Fibroblast of pulmonary artery (primary cell): ENCODE data around the gene MROH2A.

Experiments used
- DNase-seq: peaks from one replicate; pipeline ENCODE4 v3.0.0-alpha.2; 2010; ENCODE audit warnings: low read depth
- H3K4me3 ChIP-seq: replicated peaks from 2 replicates; pipeline ENCODE4 v1.5.1; 2011; ENCODE audit warnings: low read depth, mild to moderate bottlenecking, control low read depth, low read length, moderate library complexity
- TF ChIP-seq, protein P1 (sequence below): IDR thresholded peaks from 2 replicates; pipeline ENCODE4 v1.5.1; 2011; ENCODE audit warnings: mild to moderate bottlenecking, control low read depth, low read length, inconsistent platforms; ENCODE audit errors: missing control alignments

The MROH2A gene

DNA sequence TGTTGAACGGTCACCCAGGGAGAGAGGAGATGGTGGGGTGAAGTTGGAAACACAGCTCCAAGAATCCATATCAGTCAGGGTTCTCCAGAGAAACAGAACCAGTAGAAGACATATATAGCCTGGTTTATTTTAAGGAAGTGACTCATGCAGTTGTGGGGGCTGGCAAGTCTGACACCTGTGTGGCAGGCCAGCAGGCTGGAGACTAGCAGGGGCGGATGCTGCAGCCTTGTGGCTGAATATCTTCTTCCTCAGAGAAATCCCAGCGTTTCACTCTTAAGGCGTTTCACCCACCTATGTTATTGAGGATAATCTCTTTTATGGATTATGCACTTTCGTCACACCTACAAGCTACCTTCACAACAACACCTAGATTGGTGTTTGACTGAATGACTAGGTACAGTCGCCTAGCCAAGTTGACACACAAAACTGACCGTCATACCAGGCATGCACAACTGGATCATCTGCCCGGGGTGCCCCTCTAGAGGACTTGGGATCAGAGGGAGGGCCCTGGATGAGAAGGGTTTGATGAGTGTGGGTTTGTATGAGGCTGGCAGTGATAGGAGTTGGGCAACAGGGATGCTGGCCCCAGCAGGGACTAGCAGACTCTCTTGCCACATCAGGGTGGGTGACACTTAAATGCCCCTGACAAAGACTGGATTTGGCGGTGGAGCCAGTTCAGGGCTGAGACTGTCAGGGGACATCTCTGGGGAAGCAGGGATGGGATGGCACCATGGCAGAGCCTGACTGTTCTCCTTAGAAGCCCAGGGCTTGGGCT lies 23.4 kb downstream of the MROH2A start:
- TF ChIP-seq, protein P1, sequence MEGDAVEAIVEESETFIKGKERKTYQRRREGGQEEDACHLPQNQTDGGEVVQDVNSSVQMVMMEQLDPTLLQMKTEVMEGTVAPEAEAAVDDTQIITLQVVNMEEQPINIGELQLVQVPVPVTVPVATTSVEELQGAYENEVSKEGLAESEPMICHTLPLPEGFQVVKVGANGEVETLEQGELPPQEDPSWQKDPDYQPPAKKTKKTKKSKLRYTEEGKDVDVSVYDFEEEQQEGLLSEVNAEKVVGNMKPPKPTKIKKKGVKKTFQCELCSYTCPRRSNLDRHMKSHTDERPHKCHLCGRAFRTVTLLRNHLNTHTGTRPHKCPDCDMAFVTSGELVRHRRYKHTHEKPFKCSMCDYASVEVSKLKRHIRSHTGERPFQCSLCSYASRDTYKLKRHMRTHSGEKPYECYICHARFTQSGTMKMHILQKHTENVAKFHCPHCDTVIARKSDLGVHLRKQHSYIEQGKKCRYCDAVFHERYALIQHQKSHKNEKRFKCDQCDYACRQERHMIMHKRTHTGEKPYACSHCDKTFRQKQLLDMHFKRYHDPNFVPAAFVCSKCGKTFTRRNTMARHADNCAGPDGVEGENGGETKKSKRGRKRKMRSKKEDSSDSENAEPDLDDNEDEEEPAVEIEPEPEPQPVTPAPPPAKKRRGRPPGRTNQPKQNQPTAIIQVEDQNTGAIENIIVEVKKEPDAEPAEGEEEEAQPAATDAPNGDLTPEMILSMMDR: no peak
- peak; percentile 24 for DNase-seq
- no peak overlapping the region for H3K4me3 ChIP-seq

DNA sequence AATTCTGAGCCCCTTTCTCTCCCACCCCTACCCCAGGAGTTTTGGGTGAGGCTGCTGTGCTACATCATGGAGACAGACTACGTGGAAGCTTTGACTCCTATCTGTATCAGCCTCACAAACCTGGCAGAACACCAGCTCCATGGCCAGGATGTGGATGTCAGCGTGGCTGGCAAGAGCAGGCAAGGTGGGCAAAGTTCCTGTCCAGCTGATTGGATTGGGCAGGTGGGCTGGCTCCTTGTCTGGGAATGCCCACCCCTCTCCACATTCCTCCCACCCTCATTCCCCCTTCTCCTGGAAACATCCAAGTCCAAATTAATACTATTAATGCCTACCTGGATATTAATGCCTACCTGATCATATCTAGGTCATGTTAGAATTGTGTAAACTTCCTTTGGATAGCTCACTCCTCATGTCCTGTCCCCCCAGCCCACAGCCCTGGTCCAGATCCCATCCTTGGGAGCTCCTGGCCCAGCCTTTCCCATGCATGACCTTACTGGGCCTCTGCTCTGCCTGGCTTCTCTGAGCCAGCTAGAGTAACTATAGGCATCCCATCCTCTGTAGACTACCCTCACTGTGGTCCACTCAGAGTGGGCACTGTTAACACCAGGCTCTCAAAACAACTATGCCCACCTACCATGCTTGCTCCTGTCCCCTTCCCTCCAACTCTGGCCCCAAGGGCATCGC lies 24.1 kb downstream of the MROH2A start:
- H3K4me3 ChIP-seq: no peak overlapping the region
- TF ChIP-seq, protein P1: no peak
- DNase-seq: no peak

DNA sequence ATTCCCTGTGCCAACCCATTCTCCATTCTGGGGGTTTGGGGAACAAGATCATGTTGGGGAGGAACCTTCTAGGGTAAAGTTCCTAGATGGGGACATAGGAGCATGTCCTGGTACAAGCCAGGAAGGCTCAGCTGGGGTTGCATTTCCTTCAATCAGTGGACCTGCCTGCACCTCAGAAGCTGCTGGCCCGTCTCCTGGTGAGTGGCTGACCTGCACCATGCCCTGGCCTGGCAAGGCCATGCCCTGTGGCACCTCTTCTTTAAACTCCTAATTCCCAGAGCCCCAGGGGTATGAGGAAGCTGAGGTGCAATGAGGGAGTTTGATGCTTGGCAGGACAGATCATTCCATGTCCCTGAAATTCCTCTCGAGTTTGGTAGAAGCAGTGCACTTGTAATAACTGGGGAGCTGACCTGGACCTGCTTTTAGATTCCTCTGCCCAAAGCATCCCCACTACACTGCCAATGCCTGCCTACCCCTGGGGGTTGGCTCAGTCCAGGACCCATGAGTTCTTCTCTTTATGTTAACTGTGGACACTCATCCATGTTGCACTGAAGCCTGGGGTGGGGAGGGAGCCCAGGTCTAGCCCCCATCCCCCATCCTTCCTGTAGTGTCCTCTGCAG lies 25.3 kb downstream of the MROH2A start:
- DNase-seq: no peak
- TF ChIP-seq, protein P1: no peak
- no peak overlapping the region for H3K4me3 ChIP-seq

DNA sequence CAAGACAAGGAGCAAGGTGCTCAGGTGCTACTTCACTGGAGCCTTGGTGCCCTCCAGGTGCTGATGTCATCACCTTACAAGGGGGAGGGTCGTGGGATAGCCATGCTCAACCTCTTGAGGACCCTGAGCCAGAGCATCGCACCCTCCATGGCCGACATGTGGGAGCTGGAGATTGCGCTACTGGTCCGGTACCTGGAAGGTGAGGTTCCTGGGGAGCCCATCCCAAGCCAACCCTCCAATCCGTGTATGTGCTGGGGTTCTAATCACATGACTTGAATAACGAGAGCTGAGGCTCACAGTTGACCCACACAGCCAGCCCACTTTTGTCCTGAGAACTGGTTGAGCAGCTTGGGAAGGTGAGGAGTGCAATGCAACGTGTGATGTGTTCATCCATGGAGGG lies 25.9 kb downstream of the MROH2A start:
- no peak overlapping the region for H3K4me3 ChIP-seq
- no peak for DNase-seq
- TF ChIP-seq, protein P1: no peak

DNA sequence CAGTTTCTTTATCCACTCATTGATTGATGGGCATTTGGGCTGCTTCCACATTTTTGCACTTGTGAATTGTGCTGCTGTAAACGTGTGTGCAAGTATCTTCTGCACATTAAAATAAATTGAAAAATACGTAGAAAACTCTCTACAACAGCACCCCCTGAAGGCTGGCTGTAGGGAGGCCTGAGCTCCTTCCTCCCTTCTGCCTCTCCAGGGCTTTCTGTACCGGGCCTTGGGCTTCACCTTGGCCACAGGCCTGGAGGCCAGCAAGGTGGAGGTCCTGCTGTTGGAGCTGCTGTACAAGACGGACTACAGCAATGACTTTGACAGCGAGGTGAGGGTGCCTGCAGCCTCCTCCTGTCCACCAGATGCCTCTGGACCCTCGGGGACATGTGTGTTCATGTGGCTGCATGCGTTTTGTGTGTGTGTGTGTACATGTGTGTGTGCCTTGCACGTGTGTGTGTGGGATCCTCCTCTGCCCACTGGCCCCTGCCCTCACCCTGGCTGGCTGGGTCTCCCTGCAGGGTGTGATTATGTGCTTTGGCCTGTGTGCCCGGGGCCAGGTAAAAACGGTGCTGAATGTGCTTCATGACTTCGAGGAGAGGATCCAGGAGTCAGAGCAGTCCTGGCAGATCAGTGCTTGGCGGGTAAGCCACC lies 29.2 kb downstream of the MROH2A start:
- TF ChIP-seq, protein P1: no peak
- DNase-seq: no peak
- H3K4me3 ChIP-seq: no peak overlapping the region

DNA sequence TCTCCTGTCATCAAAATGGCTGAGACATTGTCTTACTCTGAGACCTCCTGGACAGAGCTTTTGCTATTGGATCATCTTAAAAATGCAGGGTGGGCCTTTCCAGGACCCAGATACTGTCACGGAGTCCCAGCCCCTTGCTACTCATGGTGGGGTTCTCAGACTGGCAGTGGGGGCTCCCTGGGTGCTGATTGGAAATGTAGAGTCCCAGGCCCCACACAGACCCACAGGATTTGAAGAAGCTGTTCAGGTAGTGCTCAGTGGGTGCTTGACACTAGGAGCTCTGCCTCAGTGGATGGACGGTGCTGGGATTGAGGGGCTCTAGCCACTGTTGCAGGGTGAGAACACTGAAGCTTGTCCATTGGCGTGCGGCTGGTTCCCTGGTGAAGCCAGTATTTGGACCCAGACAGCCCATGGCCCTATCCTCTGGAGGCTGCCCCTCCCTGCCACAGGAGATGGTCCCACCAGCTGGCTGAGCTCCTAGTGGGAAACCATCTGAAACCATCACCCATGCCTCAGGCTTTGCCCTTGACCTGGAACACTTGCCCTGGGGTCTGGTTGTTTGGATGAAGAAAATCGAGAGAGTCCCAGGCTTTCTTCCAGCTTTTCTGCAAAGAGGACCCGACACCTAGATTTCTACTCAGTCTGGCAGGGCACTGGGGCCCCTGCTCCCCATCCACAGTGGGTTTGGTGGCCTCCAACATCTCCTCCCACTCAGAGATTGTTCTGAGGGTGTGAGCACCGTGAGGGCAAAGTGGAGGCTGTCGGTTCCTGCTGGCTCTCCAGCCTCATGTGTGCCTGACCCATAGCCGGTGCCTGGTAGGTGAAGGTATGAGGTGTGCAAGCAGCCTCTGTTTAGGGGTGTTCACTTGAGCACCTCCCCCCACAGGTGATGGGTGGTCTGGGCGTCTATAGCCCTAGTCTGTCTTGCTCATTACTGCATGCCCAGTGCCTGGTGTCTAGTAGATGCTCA lies 30.1 kb downstream of the MROH2A start:
- TF ChIP-seq, protein P1: no peak
- DNase-seq: no peak

More for the DNA sequence above, 30.1 kb downstream of the MROH2A start:
- no peak overlapping the region for H3K4me3 ChIP-seq
